MM.1S (cell line): ENCODE data around the gene MYEF2.

Experiments used
- CTCF ChIP-seq: fragments of 300-600 bp; sonication (generic); IDR thresholded peaks from 2 replicates; pipeline ENCODE4 v1.5.1; 2016; ENCODE audit warnings: antibody characterized with exemption, low read length, mixed read lengths
- EZH2 ChIP-seq: fragments of 300-600 bp; sonication (generic); optimal IDR thresholded peaks from 2 replicates; pipeline ENCODE3; 2017; ENCODE audit warnings: low read depth, mild to moderate bottlenecking, antibody characterized with exemption, low read length, mixed read lengths

GRCh38 chr15:48153526-48153925, 24.6 kb downstream of the MYEF2 start:
- TF ChIP-seq CTCF (no peak), EZH2 (no peak)
